Suppressor macrophage (primary cell): ENCODE measurements around the gene C1QTNF7.

Source experiments
- DNase-seq, 4 experiments: peaks; one replicate each; pipeline ENCODE4 v3.0.0-alpha.2; 2020 to 2022

The C1QTNF7 gene

DNA sequence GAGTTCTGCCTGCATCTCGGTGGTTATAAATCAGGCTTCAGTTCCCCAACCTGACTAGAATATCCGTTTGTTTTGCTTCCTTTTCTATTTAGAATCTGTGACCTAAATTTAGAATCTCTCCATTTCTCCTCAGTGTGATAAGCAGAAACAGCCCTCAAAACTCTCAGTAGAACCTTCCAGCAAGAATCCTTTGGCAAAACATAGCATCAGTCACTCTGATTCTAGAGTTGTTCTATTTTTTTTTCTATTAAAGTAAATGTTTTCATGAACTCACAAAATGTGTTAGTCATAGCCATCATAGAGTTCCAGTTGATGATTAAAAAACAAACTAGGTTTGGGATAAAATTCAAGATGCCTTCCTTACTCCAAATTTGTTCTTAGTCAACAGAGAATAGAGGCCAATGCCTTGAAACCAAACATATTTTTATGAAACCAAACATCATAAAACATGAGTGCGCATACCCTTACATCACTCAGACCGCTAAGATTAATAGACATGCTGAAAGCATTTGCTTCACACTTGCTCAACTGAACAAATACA lies 13.2 kb upstream of the C1QTNF7 start:
- DNase-seq = peak in 2 of 4 experiments; percentile 18 to 32

- peak; percentile 38 to 72 (median 64) for DNase-seq
These were observed 11.2 kb upstream of the C1QTNF7 start for GRCh38 chr4:15416357-15417232.

DNA sequence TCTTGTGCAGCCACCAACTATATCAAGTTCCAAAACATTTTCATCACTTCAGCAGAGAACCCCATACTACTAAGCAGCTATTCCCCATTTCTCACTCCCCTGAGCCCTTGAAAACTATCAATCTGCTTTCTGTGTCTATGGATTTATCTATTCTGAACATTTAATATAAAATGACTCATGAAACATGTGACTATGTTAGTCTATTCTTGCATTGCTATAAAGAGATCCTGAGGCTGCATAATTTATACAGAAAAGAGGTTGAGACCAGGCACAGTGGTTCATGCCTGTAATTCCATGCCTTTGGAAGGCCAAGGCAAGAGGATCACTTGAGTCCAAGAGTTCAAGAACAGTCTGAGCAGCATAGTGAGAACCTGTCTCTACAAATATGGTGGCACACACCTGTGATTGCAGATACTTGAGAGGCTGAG lies 10.6 kb upstream of the C1QTNF7 start:
- DNase-seq = no peak

DNA sequence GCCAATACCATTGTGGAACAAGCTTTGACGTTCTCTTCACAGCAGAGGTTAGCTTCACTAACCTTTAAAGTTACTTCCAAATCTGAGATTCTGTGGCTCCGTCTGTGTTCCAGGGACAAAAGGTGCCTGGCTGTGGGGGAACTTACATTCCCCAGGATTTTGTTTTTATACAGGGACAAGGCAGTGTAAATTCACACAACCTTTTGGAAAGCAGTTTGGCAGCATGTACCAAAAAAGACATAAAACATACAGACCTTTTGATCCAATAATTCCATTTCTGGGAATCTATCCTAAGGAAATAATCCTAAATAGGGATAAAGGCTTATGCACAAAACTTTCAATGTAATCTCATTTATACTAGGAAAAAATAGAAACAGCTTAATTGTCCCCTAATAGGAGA lies 8.9 kb upstream of the C1QTNF7 start:
- no peak for DNase-seq

GRCh38 chr4:15420642-15421041 lies 7.2 kb upstream of the C1QTNF7 start:
- peak in 2 of 4 experiments; percentile 25 to 29 for DNase-seq

- no peak for DNase-seq
These were observed 4.5 kb upstream of the C1QTNF7 start for GRCh38 chr4:15423285-15423711.

- DNase-seq = no peak
These were observed 2.3 kb upstream of the C1QTNF7 start for GRCh38 chr4:15425520-15425919.

DNA sequence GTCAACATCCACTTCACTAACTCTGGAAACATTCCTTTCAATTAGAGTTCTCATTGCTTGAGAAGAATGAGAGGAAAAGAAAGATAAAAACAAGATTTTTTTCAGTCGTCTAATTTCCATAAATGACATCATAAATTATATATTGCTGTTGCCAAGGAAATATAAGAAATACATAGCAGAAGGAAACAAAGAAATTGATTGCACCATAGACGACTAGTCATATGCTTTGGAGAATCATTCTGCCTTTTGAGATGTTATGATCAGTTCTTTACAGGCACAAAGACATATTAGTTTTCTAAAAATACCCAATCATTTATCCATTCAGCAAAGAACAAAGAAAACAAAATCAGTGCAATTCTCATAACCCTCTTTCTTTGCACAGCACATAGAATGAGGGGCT lies 672 bp upstream of the C1QTNF7 start:
- peak in 2 of 4 experiments; percentile 51 to 69 for DNase-seq

GRCh38 chr4:15428611-15429010 lies 778 bp downstream of the C1QTNF7 start:
- peak in 2 of 4 experiments; percentile 21 to 22 for DNase-seq

DNA sequence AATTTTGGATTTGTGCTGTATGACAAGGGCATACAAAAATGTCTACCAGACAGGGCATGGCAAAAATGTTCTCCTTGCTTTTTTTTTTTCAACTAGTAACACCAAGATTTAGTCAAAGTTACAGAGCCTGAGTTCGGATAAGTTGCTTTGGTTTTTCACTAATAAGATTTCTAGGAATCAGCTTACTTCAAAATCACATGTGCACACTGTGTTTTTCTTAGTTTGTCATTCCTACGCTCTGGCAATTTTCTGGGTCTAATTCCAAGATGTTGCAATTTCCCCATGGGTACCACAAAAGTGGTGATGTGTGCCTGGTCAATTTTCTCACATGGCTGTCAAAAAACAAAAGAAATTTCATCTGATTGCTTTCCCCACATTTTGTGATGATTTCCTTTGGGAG lies 6.3 kb downstream of the C1QTNF7 start:
- DNase-seq = no peak

- no peak for DNase-seq
These were observed 6.8 kb downstream of the C1QTNF7 start for GRCh38 chr4:15434676-15435075.

DNA sequence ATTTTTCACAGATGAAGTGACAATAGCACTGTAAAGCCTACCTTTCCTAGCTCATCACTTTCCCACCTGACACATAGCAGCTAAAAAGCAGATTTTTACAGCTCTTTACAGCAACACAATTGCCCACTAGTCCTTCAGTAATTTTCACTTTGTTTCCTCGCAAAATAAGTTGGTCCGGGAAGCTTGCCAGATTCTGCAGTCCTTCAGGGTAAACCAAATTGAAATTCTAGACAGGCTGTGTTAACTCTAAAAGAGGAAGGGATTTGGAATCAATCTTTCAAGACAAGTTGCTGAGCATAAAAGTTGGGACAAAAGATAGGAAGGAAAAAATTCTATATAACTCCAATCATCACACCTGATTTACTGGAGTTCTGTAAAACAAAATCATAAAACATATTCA lies 8.7 kb downstream of the C1QTNF7 start:
- no peak for DNase-seq

DNA sequence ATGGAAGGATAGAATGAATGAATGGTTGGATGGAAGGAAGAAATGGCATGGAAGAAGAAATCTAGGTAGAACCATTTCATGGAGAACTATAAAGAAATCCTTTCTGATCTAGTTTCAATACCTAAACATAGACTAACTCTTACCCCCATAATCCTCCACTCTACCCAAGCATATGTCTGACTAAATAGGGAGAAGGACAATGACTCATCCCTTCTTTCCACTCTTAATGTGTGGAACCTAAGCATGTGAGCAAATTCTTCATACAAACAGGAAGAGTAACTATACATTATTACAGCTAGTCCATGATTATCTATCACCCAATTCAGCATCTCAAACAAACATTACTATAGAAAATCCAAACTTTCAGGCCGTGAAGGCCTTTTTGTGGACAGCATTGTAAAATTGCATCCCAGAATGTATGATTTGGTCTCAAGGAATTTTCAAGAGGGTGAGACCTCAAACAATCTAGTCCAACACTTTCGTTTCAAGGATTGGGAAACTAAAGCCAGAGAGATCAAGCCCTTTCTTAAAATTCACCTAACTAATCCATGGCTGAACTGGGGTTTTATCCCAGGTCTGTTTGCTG lies 11.2 kb downstream of the C1QTNF7 start:
- DNase-seq = peak in 3 of 4 experiments; percentile 17 to 73 (median 70)

GRCh38 chr4:15443371-15444160 lies 15.7 kb downstream of the C1QTNF7 start:
- DNase-seq = no peak

DNA sequence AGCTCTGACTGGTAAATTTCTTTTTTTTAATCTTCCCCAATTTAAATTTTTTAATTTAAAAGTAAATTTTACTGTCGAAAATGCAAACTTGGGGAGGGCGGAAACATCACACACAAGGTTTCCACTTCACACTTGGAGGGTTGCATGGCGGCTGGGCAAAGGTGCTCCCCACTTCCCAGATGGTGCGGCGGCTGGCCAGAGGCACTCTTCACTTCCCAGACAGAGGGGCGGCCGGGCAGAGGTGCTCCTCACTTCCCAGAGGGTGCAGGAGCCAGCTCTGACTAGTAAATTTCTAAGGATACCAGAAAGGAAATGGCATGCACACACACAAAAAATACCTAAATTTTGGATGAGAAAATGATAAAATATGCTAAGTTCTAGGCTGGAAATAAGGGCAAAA lies 16.4 kb downstream of the C1QTNF7 start:
- DNase-seq = no peak

- DNase-seq = no peak
These were observed 17.2 kb downstream of the C1QTNF7 start for GRCh38 chr4:15444879-15445547.

DNA sequence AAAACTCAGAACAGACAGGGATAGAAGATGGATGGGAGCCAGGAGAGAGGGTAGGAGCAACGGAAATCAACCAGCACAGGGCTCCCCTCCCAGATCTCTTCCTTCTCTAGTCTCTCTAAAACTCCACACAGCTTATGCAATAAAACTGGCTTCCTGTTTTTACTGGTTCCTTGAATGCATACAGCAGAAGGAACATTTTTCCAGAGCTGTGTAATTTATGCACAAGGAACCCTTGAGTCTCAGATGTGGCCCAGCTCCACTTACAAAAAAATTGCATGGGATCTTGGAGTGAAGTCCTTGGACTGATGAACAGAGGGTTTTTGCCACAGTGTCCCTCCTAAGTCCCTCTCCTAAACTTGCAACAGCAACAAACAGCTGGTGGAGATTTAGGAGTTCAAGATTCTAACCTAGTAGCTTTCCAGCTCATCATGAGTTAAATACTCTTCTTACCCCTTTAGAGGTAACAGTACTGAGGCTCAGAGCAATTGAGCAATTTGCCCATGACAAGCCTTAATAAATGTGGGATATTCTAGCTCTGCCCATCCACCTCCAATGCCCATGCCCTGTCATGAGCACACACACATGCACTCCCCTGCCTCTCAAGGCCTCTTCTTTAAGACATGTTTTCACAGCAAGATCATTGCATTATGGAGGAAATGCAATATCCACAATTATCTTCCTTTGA lies 23.5 kb downstream of the C1QTNF7 start:
- peak; percentile 53 to 84 (median 73) for DNase-seq

DNA sequence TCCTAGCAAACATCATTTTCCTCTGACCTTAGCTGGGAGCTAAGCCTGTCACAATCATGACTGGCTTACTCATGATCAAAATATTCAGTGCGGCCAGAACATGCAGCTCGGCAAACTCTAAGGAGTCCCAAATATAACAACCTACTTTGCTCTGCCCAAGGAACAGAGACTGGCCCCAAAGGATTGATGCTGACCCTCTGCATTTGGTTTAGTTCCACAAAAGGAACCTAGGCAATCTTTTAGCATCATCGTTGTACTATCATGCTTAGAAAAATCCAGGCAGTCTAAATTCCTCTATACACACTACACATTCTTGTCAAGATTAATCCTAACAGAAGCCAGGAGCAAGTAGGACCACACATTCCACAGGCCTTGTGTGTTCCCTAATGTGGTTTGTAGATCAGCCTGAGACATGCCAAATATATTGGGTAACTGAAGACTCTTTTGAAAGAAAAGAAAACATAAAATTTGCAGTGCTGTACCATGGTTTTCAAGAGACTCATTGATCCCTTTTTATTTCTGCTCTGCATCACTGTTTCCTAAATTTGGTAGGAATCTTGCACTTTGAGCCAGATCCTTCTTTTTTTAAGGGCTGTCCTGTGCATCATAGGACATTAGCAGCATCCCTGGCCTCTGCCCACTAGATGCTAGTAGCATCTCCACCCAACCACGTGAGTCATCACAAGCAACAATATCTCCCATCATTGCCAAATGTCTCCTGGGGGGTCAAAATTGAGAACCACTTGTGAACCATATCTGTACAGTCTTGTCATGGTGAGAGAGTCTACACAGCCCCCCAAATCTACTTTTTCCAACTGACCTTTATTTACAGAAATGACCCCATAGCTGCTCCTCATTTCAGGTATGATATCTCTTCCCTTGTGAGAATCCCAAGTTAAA lies 24.3 kb downstream of the C1QTNF7 start:
- DNase-seq = no peak

DNA sequence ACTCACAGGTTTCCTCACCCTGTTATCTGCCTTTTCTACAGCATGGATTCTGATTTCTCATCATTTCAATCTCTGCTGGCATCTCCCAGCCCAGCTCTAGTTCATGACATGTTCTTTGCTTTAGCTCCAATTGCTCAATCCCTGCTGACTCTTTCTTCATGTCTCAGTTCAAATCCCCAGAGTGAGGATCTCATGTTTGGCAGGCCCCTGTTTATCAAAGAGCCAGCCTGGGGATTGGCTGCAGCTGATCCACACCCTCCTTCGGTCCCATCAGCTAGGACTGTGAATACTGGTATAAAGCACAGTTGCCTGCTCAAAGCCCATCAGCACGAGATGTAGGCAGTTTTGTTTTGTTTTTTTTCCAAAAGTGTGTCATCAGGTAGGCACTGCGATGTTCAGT lies 27.5 kb downstream of the C1QTNF7 start:
- peak; percentile 1 to 49 (median 26) for DNase-seq

- peak; percentile 28 to 86 (median 58) for DNase-seq
These were observed 29.8 kb downstream of the C1QTNF7 start for GRCh38 chr4:15457406-15458201.
